SK-N-SH (cell line): ENCODE results near the gene BRD1.

Source experiments
- CHD2 ChIP-seq: fragments of 150-350 bp; IDR thresholded peaks from 2 replicates; pipeline ENCODE4 v1.6.1; 2018; ENCODE audit warnings: low read length; ENCODE audit not compliant: partially characterized antibody
- EP300 ChIP-seq, 2 experiments: IDR thresholded peaks; 2 replicates each; pipeline versions ENCODE4 v1.4.0 to v1.6.1; 2012; ENCODE audit warnings: borderline replicate concordance in 1 of 2, low read depth in 1 of 2, low read length in 1 of 2
- RAD21 ChIP-seq: IDR thresholded peaks from 2 replicates; pipeline ENCODE4 v1.6.1; 2012; ENCODE audit warnings: mild to moderate bottlenecking, low read length
- TEAD4 ChIP-seq: IDR thresholded peaks from 2 replicates; pipeline ENCODE4 v1.4.0; 2012; ENCODE audit warnings: mild to moderate bottlenecking, borderline replicate concordance; ENCODE audit not compliant: insufficient read depth
- TF ChIP-seq, protein P1 (sequence below): fragments of 200-600 bp; sonication (generic); IDR thresholded peaks from 2 replicates; pipeline ENCODE4 v1.6.1; 2017; ENCODE audit warnings: antibody characterized with exemption, mild to moderate bottlenecking, moderate library complexity

DNA sequence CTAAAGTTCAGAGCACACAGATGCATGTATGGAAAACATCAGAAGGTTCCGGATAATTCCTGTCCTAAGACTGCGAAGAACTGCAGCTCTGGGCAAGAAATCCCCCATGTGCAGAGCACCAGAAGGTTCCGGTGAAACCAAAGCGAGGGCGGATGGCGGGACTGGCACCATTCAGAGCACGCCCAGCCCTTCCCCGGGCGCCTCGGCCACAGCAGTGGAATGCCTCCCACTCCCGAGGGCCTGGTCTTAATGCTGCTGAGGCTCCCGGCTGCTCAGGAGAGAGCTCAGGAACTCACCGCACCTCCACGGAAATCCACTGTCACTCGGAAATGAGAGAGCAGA is 43.1 kb downstream of the BRD1 start:
- TF ChIP-seq, protein P1, sequence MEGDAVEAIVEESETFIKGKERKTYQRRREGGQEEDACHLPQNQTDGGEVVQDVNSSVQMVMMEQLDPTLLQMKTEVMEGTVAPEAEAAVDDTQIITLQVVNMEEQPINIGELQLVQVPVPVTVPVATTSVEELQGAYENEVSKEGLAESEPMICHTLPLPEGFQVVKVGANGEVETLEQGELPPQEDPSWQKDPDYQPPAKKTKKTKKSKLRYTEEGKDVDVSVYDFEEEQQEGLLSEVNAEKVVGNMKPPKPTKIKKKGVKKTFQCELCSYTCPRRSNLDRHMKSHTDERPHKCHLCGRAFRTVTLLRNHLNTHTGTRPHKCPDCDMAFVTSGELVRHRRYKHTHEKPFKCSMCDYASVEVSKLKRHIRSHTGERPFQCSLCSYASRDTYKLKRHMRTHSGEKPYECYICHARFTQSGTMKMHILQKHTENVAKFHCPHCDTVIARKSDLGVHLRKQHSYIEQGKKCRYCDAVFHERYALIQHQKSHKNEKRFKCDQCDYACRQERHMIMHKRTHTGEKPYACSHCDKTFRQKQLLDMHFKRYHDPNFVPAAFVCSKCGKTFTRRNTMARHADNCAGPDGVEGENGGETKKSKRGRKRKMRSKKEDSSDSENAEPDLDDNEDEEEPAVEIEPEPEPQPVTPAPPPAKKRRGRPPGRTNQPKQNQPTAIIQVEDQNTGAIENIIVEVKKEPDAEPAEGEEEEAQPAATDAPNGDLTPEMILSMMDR = no peak
- TF ChIP-seq CHD2 (no peak), RAD21 (no peak), EP300 (IDR thresholded peaks at IDR 0.05; ENCODE audit: borderline replicate concordance in 1 of 2, low read depth in 1 of 2, low read length in 1 of 2) (no peak), TEAD4 (no peak)
